GM12865 (cell line): ENCODE results near the gene GAB3.

Experiments used
- DNase-seq: peaks from one replicate; pipeline ENCODE4 v3.0.0; 2010; ENCODE audit warnings: low read depth
- H3K4me3 ChIP-seq: 2 replicates; pipeline ENCODE4 v1.5.1; 2011; ENCODE audit warnings: mild to moderate bottlenecking, low read depth, low read length, control low read depth
- CTCF ChIP-seq: IDR thresholded peaks from 2 replicates; pipeline ENCODE4 v1.5.1; 2011; ENCODE audit warnings: low read length, control low read depth, low read depth, inconsistent platforms; ENCODE audit not compliant: insufficient read depth; ENCODE audit errors: missing control alignments

The GAB3 gene

GRCh38 chrX:154751203-154751668, 359 bp upstream of the GAB3 start:
- H3K4me3 ChIP-seq, result peak overlapping the region; percentile 2
- no peak for DNase-seq
- no peak for TF ChIP-seq CTCF

- no peak for DNase-seq
- TF ChIP-seq CTCF, result no peak
- H3K4me3 ChIP-seq, result peak overlapping the region; percentile 68
These were observed 1.0 kb downstream of the GAB3 start for GRCh38 chrX:154749856-154750255.

GRCh38 chrX:154748712-154749339, 2.1 kb downstream of the GAB3 start:
- no peak overlapping the region for H3K4me3 ChIP-seq
- peak; percentile 60 for DNase-seq
- TF ChIP-seq CTCF, result peak; percentile 64

- TF ChIP-seq CTCF, result no peak
- DNase-seq, result no peak
- H3K4me3 ChIP-seq, result no peak overlapping the region
These were observed 8.3 kb downstream of the GAB3 start for GRCh38 chrX:154742613-154743012.

- no peak for TF ChIP-seq CTCF
- H3K4me3 ChIP-seq, result no peak overlapping the region
- no peak for DNase-seq
These were observed 10.9 kb downstream of the GAB3 start for GRCh38 chrX:154739952-154740465.

GRCh38 chrX:154738011-154738738, 12.7 kb downstream of the GAB3 start:
- TF ChIP-seq CTCF, result no peak
- H3K4me3 ChIP-seq, result no peak overlapping the region
- no peak for DNase-seq
